Mammary epithelial cell (primary cell): ENCODE results near the gene HOXB1.

Experiments used
- CTCF ChIP-seq, 2 donors: IDR thresholded peaks in 1 of 2; conservative IDR thresholded peaks in 1 of 2; 2 replicates each; pipeline ENCODE4 v1.5.1; 2011 to 2012; ENCODE audit warnings: inconsistent platforms in 2 of 2, low read length in 2 of 2, mild to moderate bottlenecking in 2 of 2, control low read depth in 1 of 2, low read depth in 1 of 2; ENCODE audit not compliant: insufficient read depth in 1 of 2; ENCODE audit errors: extremely low read depth in 1 of 2
- EZH2 ChIP-seq: IDR thresholded peaks from 2 replicates; pipeline ENCODE4 v1.6.1; 2012; ENCODE audit warnings: low read length, inconsistent platforms, borderline replicate concordance

GRCh38 chr17:48543854-48544348 is 13.1 kb upstream of the HOXB1 start:
- TF ChIP-seq CTCF (conservative IDR thresholded peaks at IDR 0.05 in 1 of 2, IDR thresholded peaks at IDR 0.05 in 1 of 2; ENCODE audit: extremely low read depth in 1 of 2, insufficient read depth in 1 of 2, low read depth in 1 of 2, low read length in 2 of 2), result no peak
- no peak for TF ChIP-seq EZH2
